Testis (tissue), 3 donors: Measurements from ENCODE around the gene SLC24A3. TPM values are rescaled to one million over a fixed set of nuclear protein-coding genes. Genes with fewer than 3 reads are reported as not detected.

Experiments
- DNase-seq: peaks from one replicate; pipeline ENCODE4 v3.0.0-alpha.2; 2019
- H3K27ac ChIP-seq, 2 donors: fragments of 200-600 bp; sonication (generic); one replicate each; pipeline ENCODE4 v1.5.1; 2019
- H3K27me3 ChIP-seq: fragments of 200-600 bp; sonication (generic); one replicate; pipeline ENCODE4 v1.5.1; 2019
- H3K36me3 ChIP-seq: fragments of 200-600 bp; sonication (generic); one replicate; pipeline ENCODE4 v1.5.1; 2017; ENCODE audit warnings: low read depth; ENCODE audit errors: missing control alignments
- H3K4me1 ChIP-seq: fragments of 200-600 bp; sonication (generic); one replicate; pipeline ENCODE4 v1.5.1; 2019
- H3K4me3 ChIP-seq, 2 donors: fragments of 200-600 bp; sonication (generic); one replicate each; pipeline ENCODE4 v1.5.1; 2017 to 2019
- H3K9me3 ChIP-seq: fragments of 200-600 bp; sonication (generic); one replicate; pipeline ENCODE4 v1.5.1; 2017
- POLR2A ChIP-seq: fragments of 450-650 bp; IDR thresholded peaks from one replicate; pipeline ENCODE4 v1.6.1; 2017; ENCODE audit warnings: antibody characterized with exemption, mild to moderate bottlenecking, moderate library complexity
- WGBS, 2 donors: methylation state at CpG; one replicate each; pipeline ENCODE4 v1.1.5; 2018; 5-methylcytosine and 5-hydroxymethylcytosine counted together
- intact Hi-C: fragments of 100-400 bp; cut with DNase I; formaldehyde crosslinking; loops from one replicate; pipeline ENCODE4 v1.15.1; 2023; ENCODE audit warnings: low total_unique reads
- polyA plus RNA-seq: library from polyadenylated mRNA; stranded (reverse); fragments of 350-450 nt; fragmentation: Illumina TruSeq; extraction: RNeasy Lipid Tissue Mini Kit (QIAGEN cat#74804); gene quantifications from one replicate; pipeline ENCODE4 v1.2.3, GENCODE V29; 2014; ENCODE audit warnings: low read depth, low replicate concordance; ENCODE audit not compliant: insufficient read depth
- total RNA-seq, 2 donors: library from RNA; depleted of rRNA; stranded (reverse); fragments of >200 nt; gene quantifications; one replicate each; pipeline ENCODE4 v1.2.3, GENCODE V29; 2016
- TF ChIP-seq, protein P1 (sequence below), 3 experiments: fragments of 450-650 bp in 2 of 3; fragments of 200-600 bp in 1 of 3; sonication (generic) in 1 of 3; IDR thresholded peaks; one replicate each; pipeline ENCODE4 v1.5.1; 2016 to 2019; ENCODE audit warnings: antibody characterized with exemption in 3 of 3, mild to moderate bottlenecking in 2 of 3, moderate library complexity in 1 of 3

SLC24A3 gene
- total and polyA plus RNA-seq, 3 donors from 2014 or later, result 2.4 to 4.5 (median 3.8) TPM

DNA sequence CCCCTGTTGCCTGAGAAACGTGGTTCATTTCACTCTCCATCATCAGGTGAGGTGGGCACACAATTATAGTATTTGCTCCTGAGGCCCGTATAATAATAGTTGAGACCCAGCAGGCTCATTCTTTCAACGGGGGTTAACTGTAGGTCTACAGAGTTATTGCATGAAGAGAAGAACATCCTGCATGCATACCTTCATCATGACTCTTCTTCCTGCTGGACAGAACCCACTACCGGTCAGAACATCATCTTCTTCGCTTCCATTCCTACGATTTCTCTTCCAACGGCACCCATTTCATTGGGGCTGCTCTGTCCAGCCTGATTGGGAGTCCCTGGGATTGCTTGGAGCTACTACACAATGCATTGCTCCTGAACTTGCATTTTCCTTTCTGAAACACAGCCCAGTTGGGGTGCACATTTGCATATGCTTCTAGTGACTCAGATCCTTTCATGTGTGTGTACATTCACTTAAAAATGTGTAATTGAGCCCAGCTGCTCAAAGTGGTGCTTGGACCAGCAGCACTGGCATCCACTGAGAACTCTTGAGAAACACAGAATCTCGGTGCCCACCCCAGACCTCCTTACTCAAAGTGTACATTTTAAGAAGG lies 57.4 kb downstream of the SLC24A3 start:
- Histone ChIP-seq H3K36me3 (no peaks in the 10 kb centered on the region), H3K27me3 (no peaks in the 10 kb centered on the region), H3K4me1 (peaks cover 7% of the 10 kb centered on the region), H3K4me3 (no peak overlapping the region), H3K9me3 (no peaks in the 10 kb centered on the region), H3K27ac (no peak overlapping the region)
- DNase-seq, result no peak
- TF ChIP-seq, protein P1, sequence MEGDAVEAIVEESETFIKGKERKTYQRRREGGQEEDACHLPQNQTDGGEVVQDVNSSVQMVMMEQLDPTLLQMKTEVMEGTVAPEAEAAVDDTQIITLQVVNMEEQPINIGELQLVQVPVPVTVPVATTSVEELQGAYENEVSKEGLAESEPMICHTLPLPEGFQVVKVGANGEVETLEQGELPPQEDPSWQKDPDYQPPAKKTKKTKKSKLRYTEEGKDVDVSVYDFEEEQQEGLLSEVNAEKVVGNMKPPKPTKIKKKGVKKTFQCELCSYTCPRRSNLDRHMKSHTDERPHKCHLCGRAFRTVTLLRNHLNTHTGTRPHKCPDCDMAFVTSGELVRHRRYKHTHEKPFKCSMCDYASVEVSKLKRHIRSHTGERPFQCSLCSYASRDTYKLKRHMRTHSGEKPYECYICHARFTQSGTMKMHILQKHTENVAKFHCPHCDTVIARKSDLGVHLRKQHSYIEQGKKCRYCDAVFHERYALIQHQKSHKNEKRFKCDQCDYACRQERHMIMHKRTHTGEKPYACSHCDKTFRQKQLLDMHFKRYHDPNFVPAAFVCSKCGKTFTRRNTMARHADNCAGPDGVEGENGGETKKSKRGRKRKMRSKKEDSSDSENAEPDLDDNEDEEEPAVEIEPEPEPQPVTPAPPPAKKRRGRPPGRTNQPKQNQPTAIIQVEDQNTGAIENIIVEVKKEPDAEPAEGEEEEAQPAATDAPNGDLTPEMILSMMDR (IDR thresholded peaks at IDR 0.05), result no peak
- TF ChIP-seq POLR2A, result no peak
- WGBS, 2 donors, result 83 to 86% methylated on average over 8 of the region's 8 CpGs
- intact Hi-C loops, result no loop called here

GRCh38 chr20:19271879-19272651 lies 59.6 kb downstream of the SLC24A3 start:
- no peak for TF ChIP-seq POLR2A
- TF ChIP-seq, protein P1 (IDR thresholded peaks at IDR 0.05), result no peak
- no peak overlapping the region for H3K27ac ChIP-seq

DNA sequence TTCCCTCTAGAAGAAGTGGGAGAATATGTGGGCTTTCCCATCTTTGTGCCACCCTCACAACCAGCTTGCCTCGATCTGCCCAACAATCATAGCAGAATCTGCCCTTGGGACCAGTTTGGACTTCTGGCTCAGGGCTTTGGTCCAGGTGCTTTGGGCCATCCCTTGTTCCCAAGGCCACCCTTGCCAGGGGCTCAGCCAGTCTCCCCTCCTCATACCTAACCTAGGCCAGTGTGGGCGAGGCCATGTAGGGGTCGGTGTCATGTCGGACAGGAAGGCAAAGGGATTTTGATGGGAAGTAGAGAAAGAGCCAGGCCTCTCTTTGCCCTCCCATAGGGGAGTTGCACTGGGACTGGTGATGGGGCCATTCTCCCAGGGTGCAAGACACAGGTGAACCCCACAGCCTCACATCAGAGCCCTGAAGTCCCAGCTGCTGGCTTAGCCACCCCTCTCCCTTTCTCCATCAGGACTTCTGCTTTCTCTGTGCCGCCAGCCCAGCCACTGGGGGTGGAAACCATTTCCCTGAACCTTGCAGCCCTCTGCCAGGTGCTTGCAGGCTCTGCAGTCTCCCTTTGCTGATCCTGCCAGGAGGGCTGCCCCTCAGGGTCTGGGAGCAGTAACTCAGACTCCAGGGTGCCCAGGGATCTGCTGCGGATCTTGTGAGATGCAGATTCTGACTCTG lies 60.7 kb downstream of the SLC24A3 start:
- peaks cover 14% of the 10 kb centered on the region for H3K4me1 ChIP-seq
- H3K9me3 ChIP-seq, result no peaks in the 10 kb centered on the region
- no peaks in the 10 kb centered on the region for H3K27me3 ChIP-seq
- H3K27ac ChIP-seq, result no peak overlapping the region
- DNase-seq, result no peak
- H3K4me3 ChIP-seq, result no peak overlapping the region
- TF ChIP-seq, protein P1 (IDR thresholded peaks at IDR 0.05), result no peak
- no peak for TF ChIP-seq POLR2A
- intact Hi-C loops, result no loop called here
- WGBS, 2 donors, result 93 to 99% methylated on average over 6 of the region's 6 CpGs
- no peaks in the 10 kb centered on the region for H3K36me3 ChIP-seq

More at GRCh38 chr20:19271879-19272651, 59.6 kb downstream of the SLC24A3 start:
- Histone ChIP-seq H3K36me3 (no peaks in the 10 kb centered on the region), H3K4me1 (peaks cover 14% of the 10 kb centered on the region), H3K9me3 (no peaks in the 10 kb centered on the region), H3K27me3 (no peaks in the 10 kb centered on the region), H3K4me3 (no peak overlapping the region)
- intact Hi-C loops, result no loop called here
- DNase-seq, result no peak
- WGBS, 2 donors, result 93% methylated on average over 7 of the region's 7 CpGs

GRCh38 chr20:19274001-19274400 lies 61.6 kb downstream of the SLC24A3 start:
- no peak overlapping the region for H3K27ac ChIP-seq
- H3K36me3 ChIP-seq, result no peaks in the 10 kb centered on the region
- TF ChIP-seq, protein P1 (IDR thresholded peaks at IDR 0.05), result no peak
- TF ChIP-seq POLR2A, result no peak
- H3K4me3 ChIP-seq, result no peak overlapping the region
- H3K27me3 ChIP-seq, result no peaks in the 10 kb centered on the region
- H3K9me3 ChIP-seq, result no peaks in the 10 kb centered on the region
- intact Hi-C loops, result no loop called here
- DNase-seq, result no peak
- WGBS, 2 donors, result 81 to 84% methylated on average over 4 to 5 of the region's 5 CpGs
- peaks cover 14% of the 10 kb centered on the region for H3K4me1 ChIP-seq
